GM12878 (cell line): Measurements from ENCODE around the gene PIGN.

Experiments
- CTCF ChIP-seq, 3 experiments: IDR thresholded peaks in 2 of 3; conservative IDR thresholded peaks in 1 of 3; 2 replicates each; pipeline ENCODE4 v1.5.1; 2011; ENCODE audit warnings: low read depth in 3 of 3, low read length in 3 of 3, mild to moderate bottlenecking in 3 of 3, control low read depth in 2 of 3, moderate library complexity in 2 of 3, inconsistent platforms in 1 of 3, mixed read lengths in 1 of 3; ENCODE audit not compliant: control insufficient read depth in 2 of 3, insufficient read depth in 1 of 3; ENCODE audit errors: extremely low read depth in 1 of 3
- EP300 ChIP-seq, 2 experiments: fragments of 150-350 bp in 1 of 2; IDR thresholded peaks; 2 replicates each; pipeline ENCODE4 v1.6.1; 2011 to 2012; ENCODE audit warnings: low read depth in 2 of 2, low read length in 2 of 2, borderline replicate concordance in 1 of 2, improper control_type of control experiment in 1 of 2, inconsistent platforms in 1 of 2; ENCODE audit not compliant: control insufficient read depth in 1 of 2
- EZH2 ChIP-seq: IDR thresholded peaks from 2 replicates; pipeline ENCODE4 v1.6.1; 2012; ENCODE audit warnings: low read depth, mild to moderate bottlenecking, control low read depth, inconsistent platforms, low read length, borderline replicate concordance; ENCODE audit not compliant: control insufficient read depth
- NR2C2 ChIP-seq: IDR thresholded peaks from 2 replicates; pipeline ENCODE4 v1.6.1; 2011; ENCODE audit warnings: borderline replicate concordance, low read depth; ENCODE audit not compliant: control insufficient read depth, insufficient read length
- POLR2AphosphoS2 ChIP-seq: IDR thresholded peaks from 2 replicates; pipeline ENCODE4 v1.6.1; 2011; ENCODE audit warnings: low read depth, mild to moderate bottlenecking, low read length, improper control_type of control experiment, moderate library complexity
- TARDBP ChIP-seq: IDR thresholded peaks from 2 replicates; pipeline ENCODE4 v1.6.1; 2016; ENCODE audit warnings: borderline replicate concordance
- ZNF274 ChIP-seq: IDR thresholded peaks from one replicate; pipeline ENCODE4 v1.8.0; 2011; ENCODE audit not compliant: insufficient read length, insufficient read depth

DNA sequence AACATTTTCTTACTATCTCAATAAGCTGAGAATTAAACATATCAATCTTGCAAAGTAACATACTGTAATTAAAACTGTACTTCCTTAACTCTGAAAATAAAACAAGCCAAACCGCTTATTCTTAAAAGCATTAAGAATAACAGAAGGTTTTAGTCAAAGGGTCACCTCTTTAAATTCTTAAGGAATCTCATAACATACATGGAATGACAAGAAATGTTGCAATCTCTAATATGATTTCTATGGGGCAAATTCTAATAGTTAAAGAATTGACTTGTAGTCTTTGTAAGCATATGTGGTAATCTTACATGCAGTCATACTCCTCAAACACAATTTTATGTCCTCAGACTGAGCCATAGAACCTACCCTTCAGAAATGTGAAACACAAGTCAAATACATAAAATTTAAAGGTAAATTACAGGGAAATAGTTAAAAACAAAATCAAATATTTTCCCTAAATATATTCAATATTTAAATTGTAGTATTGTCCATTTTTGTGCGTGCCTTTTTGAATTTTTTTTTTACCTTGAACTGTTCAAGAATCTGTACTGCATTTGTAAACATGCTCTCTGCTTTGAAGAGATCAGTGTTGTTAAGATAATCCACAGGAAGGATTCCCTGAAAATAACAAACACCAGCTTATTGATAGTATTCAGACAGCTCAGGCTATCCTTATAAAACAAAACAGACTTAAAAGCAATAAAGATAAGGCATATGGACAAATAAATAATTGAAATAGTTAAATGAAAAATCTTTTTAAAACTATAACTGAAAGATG, 48.2 kb downstream of the PIGN start:
- TF ChIP-seq EP300 (IDR thresholded peaks at IDR 0.05; ENCODE audit: borderline replicate concordance in 1 of 2, control insufficient read depth in 1 of 2, low read depth in 2 of 2, low read length in 2 of 2) = no peak
- no peak for TF ChIP-seq NR2C2
- TF ChIP-seq POLR2AphosphoS2 = no peak
- no peak for TF ChIP-seq CTCF (IDR thresholded peaks at IDR 0.05 in 2 of 3, conservative IDR thresholded peaks at IDR 0.05 in 1 of 3; ENCODE audit: control insufficient read depth in 2 of 3, extremely low read depth in 1 of 3, insufficient read depth in 1 of 3, low read depth in 3 of 3, low read length in 3 of 3)
- no peak for TF ChIP-seq ZNF274
- TF ChIP-seq TARDBP = no peak
- no peak for TF ChIP-seq EZH2
